Body of pancreas (tissue), 4 donors: ENCODE measurements around the gene FAM131C. TPM values are rescaled to one million over a fixed set of nuclear protein-coding genes. Genes with fewer than 3 reads are reported as not detected.
"Not testable (repeated sequence)": the region's sequence is repeated elsewhere in the genome, so short reads cannot be mapped to it uniquely, and the experiment has no call there.

Experiments
- ATAC-seq: fragments of 150-250 bp; one replicate; pipeline ENCODE4 v1.9.1; 2016
- DNase-seq, 4 donors: peaks; one replicate each; pipeline ENCODE4 v3.0.0-alpha.2; 2019
- H3K27ac ChIP-seq, 4 donors: fragments of 200-600 bp; sonication (generic); 1 replicate in 3 of 4; 2 replicates in 1 of 4; pipeline versions ENCODE4 v1.5.1 to v1.6.1; 2016 to 2019; ENCODE audit warnings: mild to moderate bottlenecking in 1 of 4, mixed read lengths in 1 of 4, moderate library complexity in 1 of 4
- H3K27me3 ChIP-seq, 2 donors: fragments of 200-600 bp; sonication (generic); one replicate each; pipeline ENCODE4 v1.6.0; 2016; ENCODE audit warnings: mild to moderate bottlenecking in 1 of 2
- H3K36me3 ChIP-seq, 2 donors: fragments of 200-600 bp; sonication (generic); replicated peaks in 1 of 2; 2 replicates each; pipeline ENCODE4 v1.5.1; 2016; ENCODE audit warnings: low read depth in 2 of 2; ENCODE audit not compliant: insufficient read depth in 1 of 2
- H3K4me1 ChIP-seq: fragments of 200-600 bp; sonication (generic); one replicate; pipeline ENCODE4 v1.6.0; 2016
- H3K4me3 ChIP-seq, 2 donors: fragments of 200-600 bp; sonication (generic); 1 replicate in 1 of 2; 2 replicates in 1 of 2; pipeline ENCODE4 v1.5.1; 2016 to 2019
- H3K9me3 ChIP-seq, 3 donors: fragments of 200-600 bp; sonication (generic); 1 replicate in 2 of 3; 2 replicates in 1 of 3; pipeline ENCODE4 v1.5.1; 2016
- POLR2A ChIP-seq, 3 donors: fragments of 450-650 bp; IDR thresholded peaks; one replicate each; pipeline ENCODE4 v1.6.1; 2016; ENCODE audit warnings: antibody characterized with exemption in 3 of 3, mild to moderate bottlenecking in 2 of 3
- WGBS, 2 donors: methylation state at CpG; one replicate each; pipeline ENCODE4 v1.1.5; 2017; 5-methylcytosine and 5-hydroxymethylcytosine counted together
- intact Hi-C: fragments of 100-400 bp; cut with DNase I; formaldehyde crosslinking; loops from one replicate; pipeline ENCODE4 v1.15.1; 2023
- total RNA-seq, 2 donors: library from RNA; depleted of rRNA; stranded (reverse); fragments of >200 nt; gene quantifications; one replicate each; pipeline ENCODE4 v1.1.0, GENCODE V29; 2016
- TF ChIP-seq, protein P1 (sequence below), 7 experiments: fragments of 450-650 bp in 4 of 7; fragments of 200-600 bp in 3 of 7; sonication (generic) in 3 of 7; IDR thresholded peaks; one replicate each; pipeline ENCODE4 v1.5.1; 2016 to 2019; ENCODE audit warnings: antibody characterized with exemption in 7 of 7

FAM131C gene
- total RNA-seq, 2 donors from 2014 or later, result 4.2 TPM; not detected in 1

DNA sequence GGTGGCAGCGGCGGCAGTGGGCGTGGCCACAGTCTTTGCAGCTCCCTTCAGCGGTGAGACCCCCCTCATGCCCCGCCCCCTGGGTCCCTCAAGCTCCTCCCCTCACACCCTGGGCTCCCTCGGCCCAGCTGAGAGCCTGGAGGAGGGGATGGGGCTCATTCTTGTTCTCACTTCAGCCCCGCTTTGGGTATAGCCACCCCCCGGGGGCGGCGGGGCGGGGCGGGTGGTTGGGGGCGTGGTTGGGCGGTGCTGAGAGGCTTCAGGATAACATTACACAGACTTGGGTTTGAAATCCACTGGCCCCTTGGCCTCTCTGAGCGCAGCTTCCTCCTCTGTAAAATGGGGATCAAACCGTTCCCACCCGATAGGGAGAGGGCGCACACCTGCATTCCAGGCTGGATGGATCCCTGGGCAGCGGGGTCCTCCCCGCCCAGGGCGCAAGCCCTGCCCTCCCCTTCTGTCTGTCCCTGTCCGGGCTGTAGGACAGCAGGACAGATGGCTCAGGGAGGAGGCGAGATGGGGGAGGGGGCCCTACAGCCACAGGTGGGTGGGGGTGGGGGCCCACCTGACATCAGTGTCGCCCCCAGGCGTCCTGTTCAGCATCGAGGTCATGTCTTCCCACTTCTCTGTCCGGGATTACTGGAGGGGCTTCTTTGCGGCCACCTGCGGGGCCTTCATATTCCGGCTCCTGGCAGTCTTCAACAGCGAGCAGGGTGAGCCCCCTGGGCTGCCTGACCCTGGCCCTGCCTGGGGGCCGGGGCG is 46.5 kb downstream of the FAM131C start:
- Histone ChIP-seq H3K36me3 (no peaks in the 10 kb centered on the region), H3K9me3 (no peaks in the 10 kb centered on the region), H3K4me1 (peaks cover 14% of the 10 kb centered on the region), H3K27ac (no peak overlapping the region), H3K4me3 (no peak overlapping the region), H3K27me3 (no peaks in the 10 kb centered on the region)
- ATAC-seq (peak; percentile 36), DNase-seq (peak in 3 of 4 donors; percentile 34 to 36 (median 35))
- TF ChIP-seq POLR2A (IDR thresholded peaks at IDR 0.05), result no peak
- TF ChIP-seq, protein P1, sequence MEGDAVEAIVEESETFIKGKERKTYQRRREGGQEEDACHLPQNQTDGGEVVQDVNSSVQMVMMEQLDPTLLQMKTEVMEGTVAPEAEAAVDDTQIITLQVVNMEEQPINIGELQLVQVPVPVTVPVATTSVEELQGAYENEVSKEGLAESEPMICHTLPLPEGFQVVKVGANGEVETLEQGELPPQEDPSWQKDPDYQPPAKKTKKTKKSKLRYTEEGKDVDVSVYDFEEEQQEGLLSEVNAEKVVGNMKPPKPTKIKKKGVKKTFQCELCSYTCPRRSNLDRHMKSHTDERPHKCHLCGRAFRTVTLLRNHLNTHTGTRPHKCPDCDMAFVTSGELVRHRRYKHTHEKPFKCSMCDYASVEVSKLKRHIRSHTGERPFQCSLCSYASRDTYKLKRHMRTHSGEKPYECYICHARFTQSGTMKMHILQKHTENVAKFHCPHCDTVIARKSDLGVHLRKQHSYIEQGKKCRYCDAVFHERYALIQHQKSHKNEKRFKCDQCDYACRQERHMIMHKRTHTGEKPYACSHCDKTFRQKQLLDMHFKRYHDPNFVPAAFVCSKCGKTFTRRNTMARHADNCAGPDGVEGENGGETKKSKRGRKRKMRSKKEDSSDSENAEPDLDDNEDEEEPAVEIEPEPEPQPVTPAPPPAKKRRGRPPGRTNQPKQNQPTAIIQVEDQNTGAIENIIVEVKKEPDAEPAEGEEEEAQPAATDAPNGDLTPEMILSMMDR (IDR thresholded peaks at IDR 0.05), result no peak
- intact Hi-C loops, result no loop called here
- WGBS, 2 donors, result 12 to 29% methylated on average over 11 to 33 of the region's 33 CpGs

DNA sequence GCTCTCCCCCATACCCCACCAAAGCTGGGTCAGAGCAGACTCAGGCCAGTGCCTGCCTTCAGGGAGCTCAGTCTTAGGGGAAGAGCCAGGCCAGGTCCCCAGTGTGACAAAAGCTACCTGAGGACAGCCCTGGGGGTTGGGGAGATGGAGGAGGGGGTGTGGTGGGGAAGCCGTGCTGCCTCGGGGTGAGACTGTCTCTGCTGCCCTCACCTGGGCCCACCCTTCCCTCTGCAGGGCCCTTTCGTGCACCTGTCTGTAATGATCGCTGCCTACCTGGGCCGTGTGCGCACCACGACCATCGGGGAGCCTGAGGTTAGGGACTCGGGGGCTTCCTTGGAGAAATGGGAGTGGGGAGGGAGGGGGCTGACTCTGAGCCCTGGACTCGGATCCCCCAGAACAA is 47.1 kb downstream of the FAM131C start:
- H3K9me3 ChIP-seq, ATAC-seq, H3K27ac ChIP-seq, H3K4me3 ChIP-seq, intact Hi-C loops, DNase-seq, H3K36me3 ChIP-seq, H3K27me3 ChIP-seq: not testable (repeated sequence)
- peaks cover 20% of the 10 kb centered on the region for H3K4me1 ChIP-seq
- WGBS, 2 donors, result 34 to 79% methylated on average over 5 to 10 of the region's 10 CpGs

DNA sequence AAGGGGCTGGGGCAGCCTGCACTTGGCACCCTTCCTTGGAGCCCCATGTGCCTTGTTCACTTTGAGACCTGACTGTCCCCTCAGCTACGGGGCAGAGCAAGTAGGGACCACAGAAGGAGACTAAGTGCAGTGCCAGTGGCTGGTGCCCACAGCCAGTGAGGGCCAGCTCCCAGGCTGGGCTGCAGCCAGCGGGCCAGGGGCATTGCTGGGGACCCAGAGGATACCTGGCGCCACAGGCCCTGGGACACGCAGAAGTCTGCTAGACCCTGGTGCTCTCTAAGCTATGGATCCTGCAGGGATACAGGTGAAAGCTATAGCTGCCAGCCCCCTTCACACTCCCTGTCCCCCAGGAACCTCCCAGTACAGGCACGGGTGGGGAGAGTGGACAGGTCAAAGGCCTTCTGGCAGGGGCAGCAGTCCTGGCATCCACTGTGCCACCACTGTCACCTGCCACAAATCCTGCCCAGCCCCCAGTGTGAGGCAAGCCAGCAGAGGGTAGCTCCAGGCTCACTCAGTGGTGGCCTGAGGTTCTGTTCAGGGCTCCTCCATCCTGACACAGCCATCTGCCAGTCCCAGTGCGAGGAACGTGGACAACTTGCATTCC is 50.3 kb downstream of the FAM131C start:
- no peak for DNase-seq

DNA sequence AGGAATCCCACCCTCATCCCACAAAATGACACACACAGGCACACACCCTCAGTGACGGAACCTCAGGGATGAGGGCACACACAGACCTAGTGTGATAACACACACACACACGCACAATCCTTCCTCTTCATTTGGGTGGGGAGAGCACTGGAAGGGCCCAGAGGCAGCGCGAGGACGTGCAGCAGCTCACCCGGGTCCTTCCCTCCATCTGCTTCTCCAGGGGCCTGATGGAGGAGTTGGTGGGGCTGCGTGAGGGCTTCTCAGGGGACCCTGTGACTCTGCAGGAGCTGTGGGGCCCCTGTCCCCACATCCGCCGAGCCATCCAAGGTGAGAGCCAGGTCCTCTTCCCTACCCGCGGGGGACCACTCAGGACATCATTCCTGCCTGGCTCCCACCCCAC is 51.1 kb downstream of the FAM131C start:
- peaks cover 41% of the 10 kb centered on the region for H3K4me1 ChIP-seq
- no peak for TF ChIP-seq POLR2A (IDR thresholded peaks at IDR 0.05)
- TF ChIP-seq, protein P1 (IDR thresholded peaks at IDR 0.05), result no peak
- ATAC-seq (no peak), DNase-seq (no peak)
- H3K4me3 ChIP-seq, result no peak overlapping the region
- intact Hi-C loops, result no loop called here
- no peaks in the 10 kb centered on the region for H3K9me3 ChIP-seq
- no peaks in the 10 kb centered on the region for H3K27me3 ChIP-seq
- H3K27ac ChIP-seq, result no peak overlapping the region
- H3K36me3 ChIP-seq, result no peaks in the 10 kb centered on the region
- 72 to 76% methylated on average over 2 to 9 of the region's 11 CpGs for WGBS, 2 donors

More for the DNA sequence above, 50.3 kb downstream of the FAM131C start:
- ATAC-seq, result no peak
- no peak for TF ChIP-seq POLR2A (IDR thresholded peaks at IDR 0.05)
- TF ChIP-seq, protein P1 (IDR thresholded peaks at IDR 0.05), result no peak
- H3K4me3 ChIP-seq, result no peak overlapping the region
- intact Hi-C loops, result no loop called here
- no peaks in the 10 kb centered on the region for H3K36me3 ChIP-seq
- H3K27me3 ChIP-seq, result no peaks in the 10 kb centered on the region
- 26 to 64% methylated on average over 3 to 7 of the region's 7 CpGs for WGBS, 2 donors
- no peaks in the 10 kb centered on the region for H3K9me3 ChIP-seq
- H3K27ac ChIP-seq, result no peak overlapping the region
- H3K4me1 ChIP-seq, result peaks cover 35% of the 10 kb centered on the region

DNA sequence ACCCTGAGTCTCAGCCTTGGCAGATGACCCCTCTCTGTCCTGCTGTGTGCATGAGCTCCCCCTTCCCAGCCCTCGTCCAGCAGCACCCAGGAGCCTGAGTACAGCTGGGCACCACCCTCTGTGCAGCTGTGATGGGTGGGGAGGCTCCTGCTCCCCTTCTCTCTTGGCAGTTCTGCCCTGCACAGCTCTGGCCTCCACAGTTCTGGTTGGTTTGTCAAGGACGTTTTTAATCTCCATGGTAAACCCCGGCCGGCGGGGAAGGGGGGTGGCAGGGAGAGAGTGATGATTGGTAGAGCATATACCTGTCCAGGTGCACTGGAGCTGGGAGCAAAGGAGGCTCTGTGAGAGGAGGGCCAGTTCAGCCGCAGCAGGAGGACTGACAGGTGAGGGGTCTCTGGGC is 51.8 kb downstream of the FAM131C start, which contains the start of gene CLCNKA:
TSS of gene CLCNKA (plus strand) at position 356 of the 400 bp plus-strand sequence. CDS start 584 bp downstream, outside the sequence.
- Histone ChIP-seq H3K27ac (peak within 1 kb of the TSS in 1 of 4 donors; percentile 8), H3K36me3 (no peaks in the 10 kb centered on the region), H3K4me3 (no peak within 1 kb of the TSS), H3K9me3 (no peaks in the 10 kb centered on the region), H3K4me1 (peaks cover 39% of the 10 kb centered on the region), H3K27me3 (no peaks in the 10 kb centered on the region)
- TF ChIP-seq, protein P1 (IDR thresholded peaks at IDR 0.05), result no peak
- no peak for TF ChIP-seq POLR2A (IDR thresholded peaks at IDR 0.05)
- ATAC-seq, result peak; percentile 67
- intact Hi-C loops, result no loop called here
- 5 to 15% methylated on average over 6 of the region's 6 CpGs for WGBS, 2 donors
- peak; percentile 56 to 76 (median 74) for DNase-seq

DNA sequence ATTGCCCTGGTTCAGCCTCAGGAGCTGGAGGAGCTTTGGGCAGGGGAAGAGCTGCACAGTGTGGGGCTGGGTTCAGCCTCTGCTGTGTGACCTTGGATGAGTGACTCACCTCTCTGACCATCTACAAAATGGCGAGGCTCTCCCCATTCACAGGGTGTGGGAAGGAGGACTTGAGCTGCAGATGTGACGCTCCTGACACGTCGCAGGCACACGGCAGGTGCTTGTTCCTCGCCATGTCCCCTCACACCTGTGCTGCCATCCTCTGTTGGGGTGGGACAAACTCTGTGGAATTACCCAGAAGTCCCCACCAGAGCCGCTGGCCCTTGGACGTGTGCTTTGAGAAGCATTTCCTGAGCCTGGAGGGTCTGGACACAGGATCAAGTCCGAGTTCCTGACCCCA is 52.6 kb downstream of the FAM131C start:
- WGBS, 2 donors, result 71 to 100% methylated on average over 1 to 8 of the region's 9 CpGs
- DNase-seq, ATAC-seq, H3K27me3 ChIP-seq, H3K36me3 ChIP-seq, intact Hi-C loops, H3K9me3 ChIP-seq, H3K4me3 ChIP-seq: not testable (repeated sequence)
- Histone ChIP-seq H3K4me1 (peaks cover 38% of the 10 kb centered on the region), H3K27ac (peak overlapping the region in 1 of 4 donors; percentile 8)
